Measurements from ENCODE around the gene ALPL.
A peak's percentile ranks its signal among the peaks of the same experiment; 100 is the strongest.
"Not testable (repeated sequence)": the region's sequence is repeated elsewhere in the genome, so short reads cannot be mapped to it uniquely, and the experiment has no call there.

ALPL gene

GRCh38 chr1:21547876-21548275 lies 38.7 kb downstream of the ALPL start:
- DNase-seq: no peak
- in situ Hi-C loops (cut with MboI; ENCODE audit: low pct_unique_long_range_greater_than_20kb, low sequenced_read_pairs): no loop called here

DNA sequence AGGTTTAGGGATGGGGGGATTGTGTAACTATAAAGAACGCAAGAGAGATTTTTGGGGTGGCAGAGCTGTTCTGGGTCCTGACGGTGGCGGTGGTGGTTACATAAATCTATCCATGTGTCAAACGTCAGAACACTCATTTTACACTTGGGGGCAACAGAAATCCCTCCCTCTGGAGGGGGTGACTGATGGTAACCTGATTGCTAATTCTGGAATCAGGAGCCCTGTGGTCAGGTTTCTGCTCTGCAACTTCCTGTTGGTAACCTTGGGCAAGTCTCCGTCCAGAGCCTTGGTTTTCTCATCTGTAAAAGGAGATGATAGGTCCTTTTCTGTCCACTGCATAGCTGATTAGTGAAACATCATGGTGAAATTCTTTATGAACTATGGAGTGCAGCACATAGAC lies 40.9 kb downstream of the ALPL start:
- in situ Hi-C loops (cut with MboI; ENCODE audit: low pct_unique_long_range_greater_than_20kb, low sequenced_read_pairs): no loop called here

GRCh38 chr1:21550866-21551475 lies 41.7 kb downstream of the ALPL start:
- in situ Hi-C loops (cut with MboI; ENCODE audit: low pct_unique_long_range_greater_than_20kb, low sequenced_read_pairs): no loop called here
- no peak for DNase-seq

More for the DNA sequence above, 40.9 kb downstream of the ALPL start:
- no peak for DNase-seq

DNA sequence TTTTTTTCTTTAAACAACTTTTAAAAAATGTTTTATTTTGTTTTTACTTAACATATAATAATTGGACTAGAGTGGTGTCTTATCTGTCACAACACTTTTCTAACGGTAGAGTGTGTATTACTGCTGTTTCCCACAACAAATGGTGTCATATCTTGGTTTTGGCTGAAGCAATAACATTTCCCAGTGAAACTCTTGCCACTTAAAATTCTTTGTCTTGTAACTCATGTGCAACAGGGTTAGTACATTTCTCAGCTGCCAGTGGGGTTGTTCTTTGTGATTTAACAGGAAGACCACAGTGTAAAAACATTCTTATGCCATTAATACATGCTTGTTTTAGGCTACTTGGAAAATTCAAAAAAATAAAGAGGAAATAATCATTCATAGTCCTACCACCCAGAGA lies 43.5 kb downstream of the ALPL start:
- peak; percentile 28 for DNase-seq
- in situ Hi-C loops (cut with MboI; ENCODE audit: low pct_unique_long_range_greater_than_20kb, low sequenced_read_pairs): no loop called here

DNA sequence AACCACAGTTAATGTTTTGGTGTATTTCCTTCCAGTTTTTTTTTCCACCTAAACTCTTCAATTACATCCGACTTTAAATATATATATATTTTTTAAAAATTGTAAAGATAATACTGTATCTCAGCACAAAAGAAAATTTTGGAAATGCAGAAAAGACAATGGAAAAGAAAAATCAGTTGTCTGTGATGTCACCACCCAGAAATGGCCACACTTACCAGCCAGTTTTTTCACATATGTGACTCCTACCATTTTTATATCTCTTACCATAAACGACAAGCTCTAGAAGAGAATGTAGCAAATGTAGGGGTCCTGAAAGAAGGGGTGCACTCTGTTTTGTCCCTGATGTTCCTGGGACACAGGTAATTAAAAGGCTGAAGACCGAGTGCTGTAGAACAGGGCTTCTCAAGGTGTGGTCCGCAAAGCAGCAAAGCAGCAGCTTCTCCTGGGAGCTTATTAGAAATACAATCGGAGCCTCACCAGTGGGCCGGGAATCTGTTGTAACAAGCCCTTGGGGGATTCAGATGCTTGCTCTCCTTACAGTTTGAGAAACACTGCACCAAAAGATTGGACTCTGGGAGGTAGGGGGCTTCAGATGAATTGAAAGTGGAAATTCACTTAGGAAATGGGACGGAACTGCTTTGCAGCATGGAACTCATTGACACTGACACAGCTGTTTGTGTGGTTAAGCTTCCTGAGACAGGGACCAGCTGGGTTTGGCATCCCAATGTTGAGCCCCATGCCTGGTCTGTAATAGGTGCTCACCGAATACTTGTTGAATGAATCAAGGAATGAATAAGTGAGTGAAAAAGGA lies 44.1 kb downstream of the ALPL start:
- no peak for DNase-seq
- in situ Hi-C loops (cut with MboI; ENCODE audit: low pct_unique_long_range_greater_than_20kb, low sequenced_read_pairs): no loop called here

DNA sequence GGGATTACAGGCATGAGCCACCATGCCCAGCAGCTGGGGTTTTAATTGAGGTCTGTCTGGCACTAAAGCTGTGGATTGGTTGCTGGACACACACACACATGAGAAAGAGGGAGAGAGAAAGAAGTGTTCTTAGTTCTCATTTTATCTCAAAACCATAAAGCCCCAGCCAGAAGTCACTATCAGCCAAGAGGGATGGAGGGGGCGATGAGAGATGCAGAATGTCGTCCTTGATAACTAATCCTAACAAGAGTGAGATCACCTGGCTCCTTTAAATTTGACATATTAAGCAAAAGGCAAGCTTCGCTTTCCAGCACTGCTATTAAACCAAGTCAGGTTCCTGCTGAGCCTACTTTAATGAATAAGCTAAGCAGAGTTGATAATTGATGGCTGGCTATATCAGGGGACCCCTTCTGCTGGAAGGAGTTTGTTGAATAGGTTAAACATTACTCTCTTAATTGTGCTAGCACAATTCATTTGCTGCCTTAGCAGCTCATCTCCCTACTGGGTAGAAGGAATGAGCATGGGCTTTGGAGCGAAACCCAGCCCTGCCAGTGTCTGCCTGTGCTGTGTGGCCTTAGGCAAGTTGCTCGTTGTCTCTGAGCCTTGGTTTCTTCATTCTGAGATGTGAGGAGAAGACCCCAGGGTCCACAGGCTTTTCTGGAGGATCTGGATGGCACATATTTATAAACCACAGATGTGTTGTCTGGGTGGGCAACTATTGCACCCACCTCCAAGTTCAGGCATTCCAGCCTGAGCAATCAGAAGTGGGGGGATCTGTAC lies 50.8 kb downstream of the ALPL start:
- in situ Hi-C loops (cut with MboI; ENCODE audit: low pct_unique_long_range_greater_than_20kb, low sequenced_read_pairs): no loop called here
- no peak for DNase-seq

GRCh38 chr1:21560916-21561638 lies 51.9 kb downstream of the ALPL start:
- DNase-seq: no peak
- in situ Hi-C loops (cut with MboI; ENCODE audit: low pct_unique_long_range_greater_than_20kb, low sequenced_read_pairs): no loop called here

DNA sequence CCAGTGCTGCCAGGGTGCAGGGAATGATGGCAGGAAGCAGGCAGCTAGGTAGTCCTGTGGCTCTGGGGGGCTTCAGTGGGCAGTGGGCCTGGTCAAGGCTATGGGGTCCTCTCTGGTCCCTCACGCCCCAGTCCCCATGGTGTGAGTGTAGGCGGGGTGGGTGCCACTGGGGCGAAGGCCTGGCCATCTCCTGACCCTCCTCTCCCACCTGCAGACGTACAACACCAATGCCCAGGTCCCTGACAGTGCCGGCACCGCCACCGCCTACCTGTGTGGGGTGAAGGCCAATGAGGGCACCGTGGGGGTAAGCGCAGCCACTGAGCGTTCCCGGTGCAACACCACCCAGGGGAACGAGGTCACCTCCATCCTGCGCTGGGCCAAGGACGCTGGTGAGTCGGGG lies 53.7 kb downstream of the ALPL start:
- no peak for DNase-seq
- in situ Hi-C loops (cut with MboI; ENCODE audit: low pct_unique_long_range_greater_than_20kb, low sequenced_read_pairs): no loop called here

GRCh38 chr1:21563971-21564370 lies 54.7 kb downstream of the ALPL start:
- in situ Hi-C loops (cut with MboI; ENCODE audit: low pct_unique_long_range_greater_than_20kb, low sequenced_read_pairs): no loop called here
- no peak for DNase-seq

- in situ Hi-C loops (cut with MboI; ENCODE audit: low pct_unique_long_range_greater_than_20kb, low sequenced_read_pairs): no loop called here
- no peak for DNase-seq
Observed at GRCh38 chr1:21564521-21565095, 55.4 kb downstream of the ALPL start.

DNA sequence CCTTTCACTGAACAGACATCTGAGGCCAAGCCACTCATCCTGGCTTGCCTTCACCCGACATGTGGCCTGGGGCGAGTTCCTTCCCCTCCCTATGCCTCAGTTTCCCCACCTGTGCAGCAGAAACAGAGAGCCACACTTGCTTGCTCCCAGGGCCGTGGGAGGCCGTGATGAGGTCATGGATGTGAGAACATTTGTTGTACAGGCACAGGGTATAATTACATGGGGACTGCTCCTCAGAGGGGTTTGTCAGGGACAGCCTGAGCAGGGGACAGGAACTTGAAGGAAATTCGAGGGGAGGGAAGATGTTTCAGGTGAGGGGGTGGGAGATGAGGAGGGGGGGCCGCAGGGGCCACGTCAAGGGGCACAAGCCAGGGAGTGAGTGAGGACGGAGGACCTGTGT lies 56.1 kb downstream of the ALPL start:
- no peak for DNase-seq
- in situ Hi-C loops (cut with MboI; ENCODE audit: low pct_unique_long_range_greater_than_20kb, low sequenced_read_pairs): no loop called here

DNA sequence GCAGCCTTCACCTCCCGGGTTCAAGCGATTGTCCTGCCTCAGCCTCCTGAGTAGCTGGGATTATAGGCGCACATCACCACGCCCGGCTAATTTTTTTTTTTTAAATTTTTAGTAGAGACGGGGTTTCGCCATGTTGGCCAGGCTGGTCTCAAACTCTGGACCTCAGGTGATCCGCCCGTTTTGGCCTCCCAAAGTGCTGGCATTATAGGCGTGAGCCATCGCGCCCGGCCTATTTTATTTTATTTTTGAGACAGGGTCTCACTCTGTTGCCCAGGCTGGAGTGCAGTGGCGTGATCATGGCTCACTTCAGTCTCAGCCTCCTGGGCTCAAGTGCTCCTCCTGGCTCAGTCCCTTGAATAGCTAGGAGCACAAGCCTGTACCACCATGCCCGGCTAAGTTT lies 57.1 kb downstream of the ALPL start:
- in situ Hi-C loops (cut with MboI; ENCODE audit: low pct_unique_long_range_greater_than_20kb, low sequenced_read_pairs): not testable (repeated sequence)

DNA sequence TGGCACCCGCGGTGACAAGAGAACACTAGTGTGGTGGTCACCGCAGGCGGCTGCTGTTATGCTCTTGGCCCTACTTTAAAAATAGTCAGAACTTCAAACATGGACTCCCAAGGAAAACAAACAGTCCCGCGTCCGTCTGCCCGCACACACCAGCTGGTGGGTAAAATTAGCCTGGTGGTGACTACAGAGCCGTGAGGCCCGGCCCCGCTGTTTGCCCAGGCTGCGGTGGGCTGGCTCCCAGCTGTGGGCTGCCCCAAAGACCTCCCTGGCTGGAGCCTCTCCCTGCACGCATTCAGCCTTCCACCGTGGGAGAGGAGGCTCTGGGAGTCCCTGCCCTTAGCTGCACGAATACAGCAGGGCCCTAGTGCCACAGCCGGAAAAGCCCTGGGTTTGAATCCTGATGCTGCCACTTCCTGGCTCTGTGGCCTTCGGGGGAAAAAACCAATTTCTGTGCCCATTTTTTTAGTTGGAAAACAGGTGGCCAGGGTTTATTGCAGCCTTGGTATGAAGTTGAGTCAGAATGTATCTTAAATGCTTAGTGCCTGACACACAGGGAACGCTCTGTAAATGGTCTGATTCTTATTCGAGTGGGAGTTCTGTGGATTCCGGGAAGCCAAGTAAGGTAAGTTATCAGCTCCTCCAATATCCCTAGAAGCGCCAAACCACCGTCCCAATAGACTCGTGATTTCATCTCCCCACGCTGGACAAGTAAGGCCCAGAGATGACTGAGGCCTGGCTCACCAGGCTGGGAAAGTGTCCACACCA lies 58.2 kb downstream of the ALPL start:
- in situ Hi-C loops (cut with MboI; ENCODE audit: low pct_unique_long_range_greater_than_20kb, low sequenced_read_pairs): no loop called here

More for the DNA sequence above, 57.1 kb downstream of the ALPL start:
- DNase-seq: not testable (repeated sequence)

GRCh38 chr1:21568006-21568746 lies 59.0 kb downstream of the ALPL start:
- DNase-seq: no peak
- in situ Hi-C loops (cut with MboI; ENCODE audit: low pct_unique_long_range_greater_than_20kb, low sequenced_read_pairs): no loop called here

More for the DNA sequence above, 58.2 kb downstream of the ALPL start:
- no peak for DNase-seq

DNA sequence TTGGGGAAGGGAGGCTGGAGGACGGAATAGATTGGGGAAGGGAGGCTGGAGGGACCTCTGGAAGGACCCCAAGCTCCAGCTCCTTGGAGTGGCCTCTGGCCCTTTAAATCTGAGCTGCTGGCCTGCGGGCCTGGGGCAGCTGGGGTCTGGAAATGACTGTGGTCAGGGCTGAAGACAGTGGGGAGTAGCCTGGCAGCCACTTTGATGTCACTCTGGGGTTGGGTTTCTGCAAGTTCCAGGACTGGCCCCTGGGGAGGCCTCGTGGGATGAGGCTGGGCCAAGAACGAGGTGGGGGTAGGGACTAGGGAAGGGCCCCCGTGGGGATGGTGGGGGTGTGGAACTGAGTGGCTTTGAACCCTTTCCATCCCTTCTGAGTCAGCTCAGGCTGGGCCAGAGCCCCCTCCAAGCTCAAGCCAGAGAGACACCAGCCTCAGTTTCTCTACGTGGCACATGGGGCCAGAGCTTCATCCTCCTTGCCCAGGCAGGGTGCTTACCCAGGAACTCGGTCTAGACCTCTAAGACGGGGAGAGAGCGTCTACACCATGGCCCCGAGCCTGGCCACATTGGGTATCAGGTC lies 59.7 kb downstream of the ALPL start:
- in situ Hi-C loops (cut with MboI; ENCODE audit: low pct_unique_long_range_greater_than_20kb, low sequenced_read_pairs): no loop called here
- DNase-seq: no peak

DNA sequence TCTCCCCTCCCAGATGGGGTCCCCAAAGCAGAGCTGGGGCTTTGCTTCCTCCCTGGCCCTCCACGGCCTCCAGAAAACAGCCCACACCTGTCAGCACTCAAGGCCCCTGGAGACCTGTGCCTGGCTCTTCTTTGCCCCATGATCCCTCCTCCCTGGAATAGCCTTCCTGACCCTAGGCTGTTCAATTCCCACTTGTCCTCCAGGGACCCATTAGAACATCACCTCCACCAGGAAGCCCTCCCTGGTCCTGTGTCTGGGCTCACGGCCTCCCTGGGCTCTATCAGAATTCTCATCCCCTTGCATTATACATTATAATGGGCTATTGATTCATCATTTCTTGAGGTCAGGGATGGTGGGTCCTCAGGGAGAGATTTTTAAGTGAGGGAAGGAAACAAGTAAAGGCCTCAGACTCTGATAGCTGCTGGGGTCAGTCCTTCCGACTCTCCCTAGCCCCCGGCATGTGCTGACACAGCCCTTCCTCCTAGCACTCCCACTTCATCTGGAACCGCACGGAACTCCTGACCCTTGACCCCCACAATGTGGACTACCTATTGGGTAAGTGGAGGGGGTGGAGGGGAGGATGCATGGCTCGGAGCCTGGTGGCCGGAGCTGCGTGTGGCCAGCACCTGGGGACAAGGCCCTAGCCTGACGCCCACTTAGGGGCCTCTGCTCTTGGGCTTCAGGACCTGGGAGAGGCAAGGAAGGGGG lies 60.8 kb downstream of the ALPL start:
- no peak for DNase-seq
- in situ Hi-C loops (cut with MboI; ENCODE audit: low pct_unique_long_range_greater_than_20kb, low sequenced_read_pairs): no loop called here

DNA sequence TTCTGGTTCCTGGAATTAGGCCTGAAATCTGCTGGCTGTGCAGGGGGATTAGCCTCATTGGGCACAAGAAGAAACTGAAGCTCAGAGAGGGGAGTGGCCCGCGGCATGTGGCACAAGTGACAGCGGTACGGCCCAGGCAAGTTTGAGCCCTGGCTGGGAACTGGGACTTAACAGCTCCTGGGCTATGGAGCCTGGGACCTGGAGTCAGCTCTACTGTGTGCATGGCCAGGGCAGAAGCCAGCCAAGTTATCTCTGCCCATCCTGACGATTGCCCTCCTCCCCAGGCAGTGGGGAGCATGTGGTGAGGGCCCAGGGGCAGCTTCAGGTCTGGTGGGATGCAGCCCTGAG lies 61.3 kb downstream of the ALPL start:
- in situ Hi-C loops (cut with MboI; ENCODE audit: low pct_unique_long_range_greater_than_20kb, low sequenced_read_pairs): no loop called here
- DNase-seq: no peak

All from KBM-7 (cell line).